Endothelial cell (in vitro differentiated cells): ENCODE results near the gene AMMECR1L. TPM values are rescaled to one million over a fixed set of nuclear protein-coding genes. Genes with fewer than 3 reads are reported as not detected.
"Not testable (repeated sequence)": the region's sequence is repeated elsewhere in the genome, so short reads cannot be mapped to it uniquely, and the experiment has no call there.

ENCODE experiments used
- DNase-seq: peaks from one replicate; pipeline ENCODE4 v3.0.0; 2021; ENCODE audit warnings: low spot score
- H3K27ac Mint-ChIP-seq: one replicate; pipeline ENCODE4 v1.8.0; 2021; ENCODE audit warnings: mixed read lengths, inconsistent platforms; ENCODE audit not compliant: unreplicated experiment
- H3K27me3 Mint-ChIP-seq: one replicate; pipeline ENCODE4 v1.8.0; 2021; ENCODE audit warnings: mild to moderate bottlenecking, moderate library complexity, mixed read lengths, inconsistent platforms; ENCODE audit not compliant: unreplicated experiment
- H3K36me3 Mint-ChIP-seq: one replicate; pipeline ENCODE4 v1.8.0; 2021; ENCODE audit warnings: mild to moderate bottlenecking, low read depth, mixed read lengths, inconsistent platforms; ENCODE audit not compliant: unreplicated experiment
- H3K4me1 Mint-ChIP-seq: one replicate; pipeline ENCODE4 v1.8.0; 2021; ENCODE audit warnings: mild to moderate bottlenecking, mixed read lengths, inconsistent platforms; ENCODE audit not compliant: unreplicated experiment
- H3K4me3 Mint-ChIP-seq: one replicate; pipeline ENCODE4 v1.8.0; 2021; ENCODE audit warnings: mild to moderate bottlenecking, mixed read lengths, inconsistent platforms; ENCODE audit not compliant: unreplicated experiment
- H3K9me3 Mint-ChIP-seq: one replicate; pipeline ENCODE4 v1.8.0; 2021; ENCODE audit warnings: mixed read lengths, inconsistent platforms; ENCODE audit not compliant: unreplicated experiment
- total RNA-seq: library from RNA; stranded (reverse); fragmentation: NEBNext Ultra II Directional; extraction: Animal tissue kit (Norgen Biotek cat#: 25700); gene quantifications from one replicate; pipeline ENCODE4 v1.2.1, GENCODE V29; 2021; ENCODE audit not compliant: unreplicated experiment
- TF ChIP-seq, protein P1 (sequence below): fragments of 200-600 bp; sonication (generic); IDR thresholded peaks from one replicate; pipeline ENCODE4 v1.5.0; 2021; ENCODE audit warnings: antibody characterized with exemption; ENCODE audit not compliant: unreplicated experiment

Gene AMMECR1L
- total RNA-seq, 1 donor from 2014 or later, result 26.3 TPM

DNA sequence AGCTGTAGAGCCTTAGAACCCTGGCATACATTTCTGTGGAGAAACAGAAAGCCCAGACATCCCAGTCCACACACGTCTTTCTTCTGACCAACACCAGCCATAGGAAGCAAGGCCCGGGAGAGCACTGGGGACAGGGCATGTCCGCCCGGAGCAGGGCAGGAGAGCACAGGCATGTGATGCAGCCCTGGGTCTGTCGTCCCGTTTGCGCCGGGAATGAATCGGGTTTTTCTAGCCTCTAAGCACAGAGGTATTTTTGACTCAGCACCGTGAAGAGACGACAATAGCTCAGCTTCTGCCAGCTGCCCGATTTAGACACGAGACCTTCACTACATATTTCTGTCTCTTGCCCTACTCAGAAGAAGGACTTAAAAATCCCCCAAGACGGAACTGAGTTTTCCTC is 7.3 kb upstream of the AMMECR1L start:
- no peaks in the 10 kb centered on the region for H3K36me3 Mint-ChIP-seq
- H3K9me3 Mint-ChIP-seq, result no peaks in the 10 kb centered on the region
- no peak for DNase-seq
- H3K27me3 Mint-ChIP-seq, result peaks cover 3% of the 10 kb centered on the region
- H3K4me1 Mint-ChIP-seq, result peaks cover 2% of the 10 kb centered on the region
- TF ChIP-seq, protein P1, sequence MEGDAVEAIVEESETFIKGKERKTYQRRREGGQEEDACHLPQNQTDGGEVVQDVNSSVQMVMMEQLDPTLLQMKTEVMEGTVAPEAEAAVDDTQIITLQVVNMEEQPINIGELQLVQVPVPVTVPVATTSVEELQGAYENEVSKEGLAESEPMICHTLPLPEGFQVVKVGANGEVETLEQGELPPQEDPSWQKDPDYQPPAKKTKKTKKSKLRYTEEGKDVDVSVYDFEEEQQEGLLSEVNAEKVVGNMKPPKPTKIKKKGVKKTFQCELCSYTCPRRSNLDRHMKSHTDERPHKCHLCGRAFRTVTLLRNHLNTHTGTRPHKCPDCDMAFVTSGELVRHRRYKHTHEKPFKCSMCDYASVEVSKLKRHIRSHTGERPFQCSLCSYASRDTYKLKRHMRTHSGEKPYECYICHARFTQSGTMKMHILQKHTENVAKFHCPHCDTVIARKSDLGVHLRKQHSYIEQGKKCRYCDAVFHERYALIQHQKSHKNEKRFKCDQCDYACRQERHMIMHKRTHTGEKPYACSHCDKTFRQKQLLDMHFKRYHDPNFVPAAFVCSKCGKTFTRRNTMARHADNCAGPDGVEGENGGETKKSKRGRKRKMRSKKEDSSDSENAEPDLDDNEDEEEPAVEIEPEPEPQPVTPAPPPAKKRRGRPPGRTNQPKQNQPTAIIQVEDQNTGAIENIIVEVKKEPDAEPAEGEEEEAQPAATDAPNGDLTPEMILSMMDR, result no peak
- H3K27ac Mint-ChIP-seq, result no peak overlapping the region
- no peak overlapping the region for H3K4me3 Mint-ChIP-seq

DNA sequence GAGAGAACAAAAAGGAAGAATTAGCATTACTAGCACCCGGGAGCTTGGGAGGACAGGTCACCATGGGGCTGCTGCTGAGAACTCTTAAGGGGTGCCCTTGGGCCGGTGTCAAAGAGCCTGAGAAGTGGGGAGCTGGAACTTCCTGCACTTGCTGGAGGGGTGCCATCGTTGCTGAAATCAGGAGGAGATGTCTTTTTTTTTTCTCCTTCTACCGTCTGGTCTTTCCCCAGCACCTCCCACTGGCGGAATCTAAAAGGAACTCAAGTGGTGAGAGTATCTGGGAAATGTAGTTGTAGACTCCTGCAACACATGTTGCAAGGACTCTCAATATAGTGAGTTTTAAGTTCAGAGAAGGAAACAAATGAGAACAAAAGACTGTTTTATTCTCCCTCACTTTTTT is 6.1 kb upstream of the AMMECR1L start:
- no peak for DNase-seq

DNA sequence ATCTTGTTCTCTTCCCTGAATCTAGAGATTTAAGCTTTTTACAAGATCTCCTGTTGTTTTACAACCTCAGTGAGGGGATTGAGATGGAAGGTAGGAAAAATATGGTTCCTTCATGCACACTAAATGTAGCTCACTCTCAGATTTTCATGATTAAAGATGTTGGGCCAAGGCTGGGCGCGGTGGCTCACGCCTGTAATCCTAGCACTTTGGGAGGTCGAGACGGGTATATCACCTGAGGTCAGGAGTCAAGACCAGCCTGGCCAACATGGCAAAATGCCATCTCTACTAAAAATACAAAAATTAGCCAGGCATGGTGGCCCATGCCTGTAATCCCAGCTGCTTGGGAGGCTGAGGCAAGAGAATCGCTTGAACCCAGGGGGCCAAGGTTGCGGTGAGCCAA is 5.0 kb upstream of the AMMECR1L start:
- not testable (repeated sequence) for H3K4me3 Mint-ChIP-seq, DNase-seq, H3K36me3 Mint-ChIP-seq, H3K4me1 Mint-ChIP-seq, H3K27me3 Mint-ChIP-seq, H3K9me3 Mint-ChIP-seq, H3K27ac Mint-ChIP-seq

More for the DNA sequence above, 6.1 kb upstream of the AMMECR1L start:
- Mint-ChIP-seq H3K27me3 (peaks cover 3% of the 10 kb centered on the region), H3K27ac (no peak overlapping the region), H3K9me3 (no peaks in the 10 kb centered on the region), H3K4me3 (no peak overlapping the region), H3K4me1 (peaks cover 6% of the 10 kb centered on the region), H3K36me3 (no peaks in the 10 kb centered on the region)
- TF ChIP-seq, protein P1, result no peak

DNA sequence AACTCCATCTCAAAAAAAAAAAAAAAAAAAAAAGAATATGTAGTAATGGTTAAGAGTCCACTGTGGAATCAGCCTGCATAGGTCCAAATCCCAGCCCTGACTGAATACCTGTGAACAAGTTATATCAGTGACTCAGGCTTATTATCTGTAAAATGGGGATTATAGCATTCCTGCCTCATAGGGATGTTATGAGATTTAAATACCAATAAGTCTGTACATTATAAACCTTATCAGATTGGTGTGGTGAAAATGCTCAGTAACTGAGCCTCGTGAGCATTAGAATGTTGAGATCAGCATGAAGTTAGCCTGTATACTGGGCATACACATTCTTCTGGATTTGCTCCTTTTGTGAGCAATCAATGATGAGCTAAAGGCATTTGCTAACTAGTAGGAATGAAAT is 3.0 kb upstream of the AMMECR1L start:
- TF ChIP-seq, protein P1, result no peak
- Mint-ChIP-seq H3K27ac (no peak overlapping the region), H3K27me3 (peaks cover 14% of the 10 kb centered on the region), H3K4me3 (no peak overlapping the region), H3K4me1 (peaks cover 19% of the 10 kb centered on the region), H3K36me3 (peaks cover 9% of the 10 kb centered on the region), H3K9me3 (no peaks in the 10 kb centered on the region)
- DNase-seq, result no peak

DNA sequence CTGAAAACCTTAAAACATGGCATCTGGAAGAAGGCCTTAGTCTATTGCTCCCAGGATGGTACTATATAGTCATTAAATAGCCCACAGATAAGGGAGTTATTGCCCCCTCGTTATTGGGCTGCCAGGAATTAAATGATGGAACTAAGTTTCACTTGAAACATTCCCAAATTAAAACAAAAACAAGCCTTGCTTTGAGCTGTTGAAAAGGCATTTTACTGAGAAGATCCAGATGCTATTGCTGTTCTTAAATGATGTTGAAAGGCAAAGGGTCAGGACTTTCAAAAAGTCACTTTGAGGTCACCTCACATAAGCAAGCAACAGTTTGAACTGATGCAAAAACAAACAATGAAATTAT is 2.0 kb upstream of the AMMECR1L start:
- DNase-seq, result no peak
- H3K27me3 Mint-ChIP-seq, result peaks cover 15% of the 10 kb centered on the region
- no peak overlapping the region for H3K4me3 Mint-ChIP-seq
- peaks cover 17% of the 10 kb centered on the region for H3K36me3 Mint-ChIP-seq
- H3K9me3 Mint-ChIP-seq, result no peaks in the 10 kb centered on the region
- TF ChIP-seq, protein P1, result no peak
- no peak overlapping the region for H3K27ac Mint-ChIP-seq
- peaks cover 21% of the 10 kb centered on the region for H3K4me1 Mint-ChIP-seq
